Liver (tissue), 9 donors: ENCODE measurements around the gene SLC6A3. TPM values are rescaled to one million over a fixed set of nuclear protein-coding genes. Genes with fewer than 3 reads are reported as not detected.
"Not testable (repeated sequence)": the region's sequence is repeated elsewhere in the genome, so short reads cannot be mapped to it uniquely, and the experiment has no call there.

ENCODE experiments used
- DNase-seq: peaks from one replicate; pipeline ENCODE4 v3.0.0-alpha.2; 2017; ENCODE audit warnings: low spot score
- H3K27ac ChIP-seq, 2 donors: one replicate each; pipeline ENCODE4 v1.7.0; 2013; ENCODE audit warnings: inconsistent platforms in 2 of 2, low read length in 2 of 2, control low read depth in 1 of 2, low read depth in 1 of 2, mild to moderate bottlenecking in 1 of 2
- H3K27me3 ChIP-seq, 4 donors: one replicate each; pipeline versions ENCODE4 v1.6.1 to v1.7.0; 2013; ENCODE audit warnings: low read length in 3 of 4, inconsistent platforms in 1 of 4, mild to moderate bottlenecking in 1 of 4, moderate library complexity in 1 of 4; ENCODE audit not compliant: control insufficient read depth in 4 of 4, insufficient read depth in 4 of 4
- H3K36me3 ChIP-seq, 4 donors: one replicate each; pipeline versions ENCODE4 v1.6.1 to v1.7.0; 2013; ENCODE audit warnings: low read length in 3 of 4, mild to moderate bottlenecking in 3 of 4, low read depth in 1 of 4, moderate library complexity in 1 of 4; ENCODE audit not compliant: control insufficient read depth in 4 of 4, insufficient read depth in 3 of 4
- H3K4me1 ChIP-seq, 4 donors: one replicate each; pipeline versions ENCODE4 v1.6.1 to v1.7.0; 2013; ENCODE audit warnings: low read length in 3 of 4, mild to moderate bottlenecking in 3 of 4, moderate library complexity in 1 of 4; ENCODE audit not compliant: control insufficient read depth in 4 of 4, insufficient read depth in 4 of 4
- H3K4me3 ChIP-seq, 3 donors: one replicate each; pipeline versions ENCODE4 v1.6.1 to v1.7.0; 2013; ENCODE audit warnings: low read length in 3 of 3, control low read depth in 1 of 3, low read depth in 1 of 3, mild to moderate bottlenecking in 1 of 3
- H3K9ac ChIP-seq, 2 donors: one replicate each; pipeline ENCODE4 v1.7.0; 2013; ENCODE audit warnings: low read length in 2 of 2, mild to moderate bottlenecking in 2 of 2, moderate library complexity in 2 of 2, control low read depth in 1 of 2, low read depth in 1 of 2
- H3K9me3 ChIP-seq, 4 donors: one replicate each; pipeline versions ENCODE4 v1.6.1 to v1.7.0; 2013; ENCODE audit warnings: low read length in 3 of 4; ENCODE audit not compliant: control insufficient read depth in 4 of 4
- EGR1 ChIP-seq, 2 donors: IDR thresholded peaks; 2 replicates each; pipeline ENCODE4 v1.6.1; 2016 to 2018; ENCODE audit warnings: antibody characterized with exemption in 2 of 2, low read depth in 2 of 2
- GABPA ChIP-seq, 2 donors: IDR thresholded peaks in 1 of 2; conservative IDR thresholded peaks in 1 of 2; 2 replicates each; pipeline ENCODE4 v1.6.1; 2016; ENCODE audit warnings: antibody characterized with exemption in 2 of 2, mild to moderate bottlenecking in 1 of 2, moderate library complexity in 1 of 2
- HNF4A ChIP-seq, 2 donors: conservative IDR thresholded peaks; 2 replicates each; pipeline ENCODE4 v1.6.1; 2016; ENCODE audit warnings: antibody characterized with exemption in 2 of 2, mild to moderate bottlenecking in 2 of 2
- HNF4G ChIP-seq: IDR thresholded peaks from 2 replicates; pipeline ENCODE4 v1.6.1; 2016; ENCODE audit warnings: antibody characterized with exemption
- JUND ChIP-seq, 2 donors: IDR thresholded peaks; 2 replicates each; pipeline ENCODE4 v1.6.1; 2016; ENCODE audit warnings: antibody characterized with exemption in 2 of 2
- NR2F2 ChIP-seq: IDR thresholded peaks from 2 replicates; pipeline ENCODE4 v1.6.1; 2016; ENCODE audit warnings: antibody characterized with exemption
- YY1 ChIP-seq: IDR thresholded peaks from 2 replicates; pipeline ENCODE4 v1.6.1; 2016; ENCODE audit warnings: antibody characterized with exemption, mild to moderate bottlenecking
- WGBS: extraction: QIAGEN DNeasy Blood & Tissue Kit; methylation state at CpG from one replicate; pipeline ENCODE4 v1.1.7; 2013; 5-methylcytosine and 5-hydroxymethylcytosine counted together
- polyA plus RNA-seq, 2 donors: library from polyadenylated mRNA; stranded (reverse) in 1 of 2; unstranded in 1 of 2; fragments of 200-250 nt in 1 of 2; fragments of >200 nt in 1 of 2; fragmentation: Nextera tagmentation in 1 of 2; extraction: Ambion mirVana in 1 of 2; gene quantifications; one replicate each; pipeline versions ENCODE4 v1.2.1 to v1.2.3, GENCODE V29; 2013 to 2015
- total RNA-seq, 2 donors: library from RNA; depleted of rRNA; stranded (reverse); fragments of >200 nt; gene quantifications; one replicate each; pipeline ENCODE4 v1.2.3, GENCODE V29; 2014
- TF ChIP-seq, protein P1 (sequence below): IDR thresholded peaks from 2 replicates; pipeline ENCODE4 v1.6.1; 2016; ENCODE audit warnings: antibody characterized with exemption
- TF ChIP-seq, protein P2 (sequence below): fragments of 150-350 bp; IDR thresholded peaks from 2 replicates; pipeline ENCODE4 v1.5.1; 2017; ENCODE audit warnings: improper control_type of control experiment, low read depth, low read length; ENCODE audit not compliant: missing input control
- TF ChIP-seq, protein P3 (sequence below): IDR thresholded peaks from 2 replicates; pipeline ENCODE4 v1.6.1; 2016; ENCODE audit warnings: antibody characterized with exemption, mild to moderate bottlenecking
- donor health status: healthy.
- donor health status: healthy.
- donor health status: healthy.
- donor health status: healthy.
- donor health status: healthy.

SLC6A3 gene
- total and polyA plus RNA-seq, 4 donors, result not detected

DNA sequence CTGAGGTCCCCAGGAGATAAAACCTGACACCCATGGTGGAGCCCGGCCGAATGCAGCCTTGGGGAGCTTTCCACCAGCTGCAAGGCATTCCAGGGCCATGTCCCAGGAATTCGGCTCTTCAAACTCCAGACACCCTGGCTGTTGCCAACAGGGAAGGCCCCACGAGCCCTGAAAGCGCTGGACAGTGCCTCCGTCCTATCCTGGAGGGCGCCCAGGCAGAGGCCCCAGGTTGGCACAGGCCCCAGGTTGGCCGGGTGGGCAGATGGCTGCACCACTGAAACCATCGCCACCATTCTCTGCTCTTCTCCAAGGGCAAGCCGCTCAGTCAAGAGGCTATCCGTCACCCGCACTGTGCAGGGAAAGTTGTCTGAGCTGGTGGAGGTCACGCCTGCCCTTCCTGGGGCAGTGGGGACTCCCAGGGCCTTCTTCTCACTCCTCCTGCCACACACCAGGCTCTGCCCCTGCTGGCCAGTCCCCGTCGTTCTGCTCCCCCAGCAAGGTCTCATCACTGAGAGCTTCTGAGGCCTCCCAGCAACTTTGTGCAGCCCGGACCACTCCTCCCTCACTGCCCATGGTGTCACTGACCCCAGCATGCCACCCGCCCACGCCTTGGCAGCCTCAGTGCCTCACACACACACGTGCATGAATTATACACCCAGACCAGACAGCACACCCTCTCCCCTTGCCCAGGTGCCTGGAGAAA is 21.2 kb downstream of the SLC6A3 start:
- H3K4me1 ChIP-seq, result no peaks in the 10 kb centered on the region
- H3K9me3 ChIP-seq, result peaks cover 5 to 21% (median 11%) of the 10 kb centered on the region in 4 donors
- H3K4me3 ChIP-seq, result no peak overlapping the region
- DNase-seq, result no peak
- WGBS, result 74% methylated on average over 19 of the region's 19 CpGs
- H3K36me3 ChIP-seq, result no peaks in the 10 kb centered on the region
- TF ChIP-seq, protein P1, sequence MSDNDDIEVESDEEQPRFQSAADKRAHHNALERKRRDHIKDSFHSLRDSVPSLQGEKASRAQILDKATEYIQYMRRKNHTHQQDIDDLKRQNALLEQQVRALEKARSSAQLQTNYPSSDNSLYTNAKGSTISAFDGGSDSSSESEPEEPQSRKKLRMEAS, result no peak
- TF ChIP-seq, protein P2, sequence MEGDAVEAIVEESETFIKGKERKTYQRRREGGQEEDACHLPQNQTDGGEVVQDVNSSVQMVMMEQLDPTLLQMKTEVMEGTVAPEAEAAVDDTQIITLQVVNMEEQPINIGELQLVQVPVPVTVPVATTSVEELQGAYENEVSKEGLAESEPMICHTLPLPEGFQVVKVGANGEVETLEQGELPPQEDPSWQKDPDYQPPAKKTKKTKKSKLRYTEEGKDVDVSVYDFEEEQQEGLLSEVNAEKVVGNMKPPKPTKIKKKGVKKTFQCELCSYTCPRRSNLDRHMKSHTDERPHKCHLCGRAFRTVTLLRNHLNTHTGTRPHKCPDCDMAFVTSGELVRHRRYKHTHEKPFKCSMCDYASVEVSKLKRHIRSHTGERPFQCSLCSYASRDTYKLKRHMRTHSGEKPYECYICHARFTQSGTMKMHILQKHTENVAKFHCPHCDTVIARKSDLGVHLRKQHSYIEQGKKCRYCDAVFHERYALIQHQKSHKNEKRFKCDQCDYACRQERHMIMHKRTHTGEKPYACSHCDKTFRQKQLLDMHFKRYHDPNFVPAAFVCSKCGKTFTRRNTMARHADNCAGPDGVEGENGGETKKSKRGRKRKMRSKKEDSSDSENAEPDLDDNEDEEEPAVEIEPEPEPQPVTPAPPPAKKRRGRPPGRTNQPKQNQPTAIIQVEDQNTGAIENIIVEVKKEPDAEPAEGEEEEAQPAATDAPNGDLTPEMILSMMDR, result no peak
- no peak for TF ChIP-seq NR2F2
- TF ChIP-seq YY1, result no peak
- TF ChIP-seq, protein P3, sequence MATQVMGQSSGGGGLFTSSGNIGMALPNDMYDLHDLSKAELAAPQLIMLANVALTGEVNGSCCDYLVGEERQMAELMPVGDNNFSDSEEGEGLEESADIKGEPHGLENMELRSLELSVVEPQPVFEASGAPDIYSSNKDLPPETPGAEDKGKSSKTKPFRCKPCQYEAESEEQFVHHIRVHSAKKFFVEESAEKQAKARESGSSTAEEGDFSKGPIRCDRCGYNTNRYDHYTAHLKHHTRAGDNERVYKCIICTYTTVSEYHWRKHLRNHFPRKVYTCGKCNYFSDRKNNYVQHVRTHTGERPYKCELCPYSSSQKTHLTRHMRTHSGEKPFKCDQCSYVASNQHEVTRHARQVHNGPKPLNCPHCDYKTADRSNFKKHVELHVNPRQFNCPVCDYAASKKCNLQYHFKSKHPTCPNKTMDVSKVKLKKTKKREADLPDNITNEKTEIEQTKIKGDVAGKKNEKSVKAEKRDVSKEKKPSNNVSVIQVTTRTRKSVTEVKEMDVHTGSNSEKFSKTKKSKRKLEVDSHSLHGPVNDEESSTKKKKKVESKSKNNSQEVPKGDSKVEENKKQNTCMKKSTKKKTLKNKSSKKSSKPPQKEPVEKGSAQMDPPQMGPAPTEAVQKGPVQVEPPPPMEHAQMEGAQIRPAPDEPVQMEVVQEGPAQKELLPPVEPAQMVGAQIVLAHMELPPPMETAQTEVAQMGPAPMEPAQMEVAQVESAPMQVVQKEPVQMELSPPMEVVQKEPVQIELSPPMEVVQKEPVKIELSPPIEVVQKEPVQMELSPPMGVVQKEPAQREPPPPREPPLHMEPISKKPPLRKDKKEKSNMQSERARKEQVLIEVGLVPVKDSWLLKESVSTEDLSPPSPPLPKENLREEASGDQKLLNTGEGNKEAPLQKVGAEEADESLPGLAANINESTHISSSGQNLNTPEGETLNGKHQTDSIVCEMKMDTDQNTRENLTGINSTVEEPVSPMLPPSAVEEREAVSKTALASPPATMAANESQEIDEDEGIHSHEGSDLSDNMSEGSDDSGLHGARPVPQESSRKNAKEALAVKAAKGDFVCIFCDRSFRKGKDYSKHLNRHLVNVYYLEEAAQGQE, result no peak
- no peak for TF ChIP-seq GABPA (IDR thresholded peaks at IDR 0.05 in 1 of 2, conservative IDR thresholded peaks at IDR 0.05 in 1 of 2)
- no peak overlapping the region for H3K27ac ChIP-seq
- no peaks in the 10 kb centered on the region for H3K27me3 ChIP-seq
- no peak overlapping the region for H3K9ac ChIP-seq

DNA sequence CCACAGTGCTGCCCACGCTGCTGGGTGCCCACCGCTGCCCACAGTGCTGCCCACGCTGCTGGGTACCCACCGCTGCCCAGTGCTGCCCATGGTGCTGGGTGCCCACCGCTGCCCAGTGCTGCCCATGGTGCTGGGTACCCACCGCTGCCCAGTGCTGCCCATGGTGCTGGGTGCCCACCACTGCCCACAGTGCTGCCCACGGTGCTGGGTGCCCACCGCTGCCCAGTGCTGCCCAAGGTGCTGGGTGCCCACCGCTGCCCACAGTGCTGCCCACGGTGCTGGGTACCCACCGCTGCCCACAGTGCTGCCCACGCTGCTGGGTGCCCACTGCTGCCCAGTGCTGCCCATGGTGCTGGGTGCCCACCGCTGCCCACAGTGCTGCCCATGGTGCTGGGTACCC is 22.7 kb downstream of the SLC6A3 start:
- not testable (repeated sequence) for H3K27me3 ChIP-seq, DNase-seq, H3K9ac ChIP-seq, H3K4me3 ChIP-seq, H3K36me3 ChIP-seq, H3K4me1 ChIP-seq, H3K27ac ChIP-seq
- H3K9me3 ChIP-seq, result peaks cover 0 to 15% (median 2%) of the 10 kb centered on the region in 4 donors
- WGBS, result 83% methylated on average over 13 of the region's 13 CpGs

DNA sequence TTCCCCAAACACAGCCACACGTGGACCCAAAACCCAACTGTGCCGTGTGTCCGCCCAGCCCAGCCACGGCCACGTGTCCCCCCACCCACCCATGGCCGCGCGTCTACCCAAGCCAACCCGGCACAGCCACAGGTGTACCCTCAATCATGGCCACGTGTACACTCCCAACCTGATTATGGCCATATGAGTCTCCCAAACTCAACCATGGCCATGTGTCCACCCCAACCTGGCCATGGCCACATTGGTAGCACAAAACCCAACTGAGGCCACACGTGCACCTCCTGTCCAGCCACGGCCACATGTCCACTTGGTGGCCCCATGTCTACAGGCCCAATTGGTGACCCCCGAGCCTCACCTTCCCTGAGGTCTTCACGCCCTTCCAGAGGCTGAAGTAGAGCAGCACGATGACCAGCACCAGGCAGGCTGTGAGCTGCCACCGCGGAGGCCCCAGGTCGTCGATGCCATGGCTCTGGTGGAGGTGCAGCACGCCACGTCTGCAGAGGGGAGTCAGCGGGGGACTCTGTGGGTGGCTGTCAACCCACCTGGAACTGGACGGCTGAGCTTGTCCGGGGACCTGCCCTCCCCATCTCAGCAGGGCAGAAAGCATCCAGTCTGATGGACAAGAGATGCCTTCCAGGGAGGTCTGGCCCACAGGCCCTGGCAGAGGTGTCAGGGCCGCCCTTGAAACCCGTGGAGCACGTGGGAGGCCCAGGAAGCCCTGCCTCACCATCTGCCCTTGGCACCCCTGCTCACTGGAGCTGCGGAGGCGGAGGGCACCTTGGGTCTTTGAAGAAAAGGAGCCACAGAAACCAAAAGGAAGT is 23.5 kb downstream of the SLC6A3 start:
- H3K27me3 ChIP-seq, result no peaks in the 10 kb centered on the region
- no peak overlapping the region for H3K27ac ChIP-seq
- H3K4me3 ChIP-seq, result no peak overlapping the region
- H3K4me1 ChIP-seq, result no peaks in the 10 kb centered on the region
- 88% methylated on average over 29 of the region's 29 CpGs for WGBS
- peaks cover 0 to 8% (median 2%) of the 10 kb centered on the region in 4 donors for H3K9me3 ChIP-seq
- H3K36me3 ChIP-seq, result no peaks in the 10 kb centered on the region
- TF ChIP-seq HNF4A (conservative IDR thresholded peaks at IDR 0.05) (no peak), HNF4G (no peak), EGR1 (IDR thresholded peaks at IDR 0.05; ENCODE audit: low read depth in 2 of 2) (no peak), GABPA (IDR thresholded peaks at IDR 0.05 in 1 of 2, conservative IDR thresholded peaks at IDR 0.05 in 1 of 2) (no peak), JUND (IDR thresholded peaks at IDR 0.05) (no peak)
- TF ChIP-seq, protein P3, result no peak
- TF ChIP-seq, protein P1, result no peak
- DNase-seq, result no peak
- H3K9ac ChIP-seq, result no peak overlapping the region
